ENCODE data around the gene NSL1. TPM values are rescaled to one million over a fixed set of nuclear protein-coding genes. Genes with fewer than 3 reads are reported as not detected.

The NSL1 gene
- polyA plus RNA-seq, 1 donor (not counting 4 experiments of a cell fraction or from before 2014, with no cell fraction given) = 25.5 TPM

- no peaks in the 10 kb centered on the region for H3K9me1 ChIP-seq (ENCODE audit: control insufficient read depth, extremely low read depth, insufficient read depth, low read length)
- H3K27me3 ChIP-seq (ENCODE audit: control insufficient read depth, extremely low read depth, insufficient read depth, low read length) = no peaks in the 10 kb centered on the region
- no peak for TF ChIP-seq EZH2 (IDR thresholded peaks at IDR 0.05; ENCODE audit: low read length)
- peak; percentile 48 to 67 (median 63) for TF ChIP-seq CTCF (optimal IDR thresholded peaks at IDR 0.05 in 1 of 3, IDR thresholded peaks at IDR 0.05 in 1 of 3, conservative IDR thresholded peaks at IDR 0.05 in 1 of 3; ENCODE audit: extremely low read depth in 1 of 3, insufficient read depth in 2 of 3, low read length in 3 of 3)
- peak overlapping the region; percentile 68 for H3K9ac ChIP-seq (ENCODE audit: control insufficient read depth, extremely low read depth, insufficient read depth, low read length)
- DNase-seq (ENCODE audit: low read depth, low spot score) (peak; percentile 17), FAIRE-seq (peak; percentile 34)
- H3K9me3 ChIP-seq (ENCODE audit: control insufficient read depth, low read depth, low read length) = no peaks in the 10 kb centered on the region
- H3K4me1 ChIP-seq (ENCODE audit: control insufficient read depth, extremely low read depth, insufficient read depth, low read length) = peaks cover 5% of the 10 kb centered on the region
- peak overlapping the region; percentile 90 for H3K27ac ChIP-seq (ENCODE audit: control insufficient read depth, insufficient read depth, low read length)
- H4K20me1 ChIP-seq (ENCODE audit: control insufficient read depth, extremely low read depth, insufficient read depth, low read length) = no peaks in the 10 kb centered on the region
- peak overlapping the region; percentile 62 for H3K4me2 ChIP-seq (ENCODE audit: control insufficient read depth, extremely low read depth, insufficient read depth, low read depth, low read length)
- dilution Hi-C loops (cut with MboI; ENCODE audit: extremely low pct_ligation_motif_present, low sequenced_read_pairs) = no loop called here
- H2AFZ ChIP-seq (ENCODE audit: control insufficient read depth, low read length) = peak overlapping the region; percentile 97
- H3K4me3 ChIP-seq (ENCODE audit: control insufficient read depth in 2 of 3, extremely low read depth in 1 of 3, insufficient read depth in 2 of 3, low read depth in 1 of 3, low read length in 3 of 3) = no peak overlapping the region
- no peaks in the 10 kb centered on the region for H3K79me2 ChIP-seq (ENCODE audit: control insufficient read depth, insufficient read depth, low read length)
- no peaks in the 10 kb centered on the region for H3K36me3 ChIP-seq (ENCODE audit: control insufficient read depth in 2 of 2, extremely low read depth in 1 of 2, insufficient read depth in 2 of 2, low read length in 2 of 2)
Observed at GRCh38 chr1:212749821-212750535, 41.6 kb downstream of the NSL1 start.

- no peak overlapping the region for H3K4me2 ChIP-seq (ENCODE audit: control insufficient read depth, extremely low read depth, insufficient read depth, low read depth, low read length)
- H4K20me1 ChIP-seq (ENCODE audit: control insufficient read depth, extremely low read depth, insufficient read depth, low read length) = no peaks in the 10 kb centered on the region
- no peak for TF ChIP-seq EZH2 (IDR thresholded peaks at IDR 0.05; ENCODE audit: low read length)
- TF ChIP-seq CTCF (optimal IDR thresholded peaks at IDR 0.05 in 1 of 3, IDR thresholded peaks at IDR 0.05 in 1 of 3, conservative IDR thresholded peaks at IDR 0.05 in 1 of 3; ENCODE audit: extremely low read depth in 1 of 3, insufficient read depth in 2 of 3, low read length in 3 of 3) = no peak
- H3K9me1 ChIP-seq (ENCODE audit: control insufficient read depth, extremely low read depth, insufficient read depth, low read length) = no peaks in the 10 kb centered on the region
- no peak overlapping the region for H3K27ac ChIP-seq (ENCODE audit: control insufficient read depth, insufficient read depth, low read length)
- no peaks in the 10 kb centered on the region for H3K79me2 ChIP-seq (ENCODE audit: control insufficient read depth, insufficient read depth, low read length)
- H3K4me3 ChIP-seq (ENCODE audit: control insufficient read depth in 2 of 3, extremely low read depth in 1 of 3, insufficient read depth in 2 of 3, low read depth in 1 of 3, low read length in 3 of 3) = no peak overlapping the region
- no peak for FAIRE-seq
- no peaks in the 10 kb centered on the region for H3K27me3 ChIP-seq (ENCODE audit: control insufficient read depth, extremely low read depth, insufficient read depth, low read length)
- H3K9me3 ChIP-seq (ENCODE audit: control insufficient read depth, low read depth, low read length) = no peaks in the 10 kb centered on the region
- H3K9ac ChIP-seq (ENCODE audit: control insufficient read depth, extremely low read depth, insufficient read depth, low read length) = no peak overlapping the region
- H3K36me3 ChIP-seq (ENCODE audit: control insufficient read depth in 2 of 2, extremely low read depth in 1 of 2, insufficient read depth in 2 of 2, low read length in 2 of 2) = no peaks in the 10 kb centered on the region
- peaks cover 5% of the 10 kb centered on the region for H3K4me1 ChIP-seq (ENCODE audit: control insufficient read depth, extremely low read depth, insufficient read depth, low read length)
- H2AFZ ChIP-seq (ENCODE audit: control insufficient read depth, low read length) = no peak overlapping the region
- dilution Hi-C loops (cut with MboI; ENCODE audit: extremely low pct_ligation_motif_present, low sequenced_read_pairs) = no loop called here
- DNase-seq (ENCODE audit: low read depth, low spot score) = no peak
Observed at GRCh38 chr1:212746546-212746945, 45.0 kb downstream of the NSL1 start.

All from keratinocyte (primary cell).